HG03442 (cell line): ENCODE data around the gene CSRP1.

Experiments used
- ATAC-seq: cut with Tn5 transposase; IDR thresholded peaks from one replicate; pipeline ENCODE4 v1.9.1; 2021; ENCODE audit warnings: mild to moderate bottlenecking, moderate library complexity; ENCODE audit not compliant: unreplicated experiment

The CSRP1 gene

GRCh38 chr1:201461645-201462441 lies 45.1 kb downstream of the CSRP1 start:
- ATAC-seq = no peak

- no peak for ATAC-seq
Observed at GRCh38 chr1:201460814-201461644, 45.9 kb downstream of the CSRP1 start.

- ATAC-seq = no peak
Observed at GRCh38 chr1:201459775-201460174, 47.1 kb downstream of the CSRP1 start.

GRCh38 chr1:201459052-201459451 lies 47.9 kb downstream of the CSRP1 start:
- no peak for ATAC-seq

- ATAC-seq = no peak
Observed at GRCh38 chr1:201457508-201457960, 49.4 kb downstream of the CSRP1 start.

- no peak for ATAC-seq
Observed at GRCh38 chr1:201456499-201457309, 50.2 kb downstream of the CSRP1 start.

GRCh38 chr1:201455098-201455497 lies 51.8 kb downstream of the CSRP1 start:
- no peak for ATAC-seq

- no peak for ATAC-seq
Observed at GRCh38 chr1:201454608-201455007, 52.3 kb downstream of the CSRP1 start.

- ATAC-seq = no peak
Observed at GRCh38 chr1:201452866-201453265, 54.1 kb downstream of the CSRP1 start.

- no peak for ATAC-seq
Observed at GRCh38 chr1:201450721-201451291, 56.1 kb downstream of the CSRP1 start.

GRCh38 chr1:201448990-201449389 lies 57.9 kb downstream of the CSRP1 start:
- ATAC-seq = no peak

- ATAC-seq = peak; percentile 76
Observed at GRCh38 chr1:201447903-201448871, 58.7 kb downstream of the CSRP1 start.

- no peak for ATAC-seq
Observed at GRCh38 chr1:201445310-201445709, 61.6 kb downstream of the CSRP1 start.

- no peak for ATAC-seq
Observed at GRCh38 chr1:201444792-201445191, 62.1 kb downstream of the CSRP1 start.

GRCh38 chr1:201443747-201444146 lies 63.2 kb downstream of the CSRP1 start:
- no peak for ATAC-seq

- no peak for ATAC-seq
Observed at GRCh38 chr1:201436969-201437368, 70.0 kb downstream of the CSRP1 start.

GRCh38 chr1:201436393-201436792 lies 70.5 kb downstream of the CSRP1 start:
- no peak for ATAC-seq

GRCh38 chr1:201434266-201434665 lies 72.7 kb downstream of the CSRP1 start:
- no peak for ATAC-seq

GRCh38 chr1:201433609-201434008 lies 73.3 kb downstream of the CSRP1 start:
- ATAC-seq = no peak
